ENCODE results near the gene ARPC1B. TPM values are rescaled to one million over a fixed set of nuclear protein-coding genes. Genes with fewer than 3 reads are reported as not detected.

Gene ARPC1B
- total and polyA plus RNA-seq, 9 of the 15 experiments (the other 6 are each of a cell fraction or from before 2014, with no cell fraction given) = 6.7 to 357 (median 211) TPM

DNA sequence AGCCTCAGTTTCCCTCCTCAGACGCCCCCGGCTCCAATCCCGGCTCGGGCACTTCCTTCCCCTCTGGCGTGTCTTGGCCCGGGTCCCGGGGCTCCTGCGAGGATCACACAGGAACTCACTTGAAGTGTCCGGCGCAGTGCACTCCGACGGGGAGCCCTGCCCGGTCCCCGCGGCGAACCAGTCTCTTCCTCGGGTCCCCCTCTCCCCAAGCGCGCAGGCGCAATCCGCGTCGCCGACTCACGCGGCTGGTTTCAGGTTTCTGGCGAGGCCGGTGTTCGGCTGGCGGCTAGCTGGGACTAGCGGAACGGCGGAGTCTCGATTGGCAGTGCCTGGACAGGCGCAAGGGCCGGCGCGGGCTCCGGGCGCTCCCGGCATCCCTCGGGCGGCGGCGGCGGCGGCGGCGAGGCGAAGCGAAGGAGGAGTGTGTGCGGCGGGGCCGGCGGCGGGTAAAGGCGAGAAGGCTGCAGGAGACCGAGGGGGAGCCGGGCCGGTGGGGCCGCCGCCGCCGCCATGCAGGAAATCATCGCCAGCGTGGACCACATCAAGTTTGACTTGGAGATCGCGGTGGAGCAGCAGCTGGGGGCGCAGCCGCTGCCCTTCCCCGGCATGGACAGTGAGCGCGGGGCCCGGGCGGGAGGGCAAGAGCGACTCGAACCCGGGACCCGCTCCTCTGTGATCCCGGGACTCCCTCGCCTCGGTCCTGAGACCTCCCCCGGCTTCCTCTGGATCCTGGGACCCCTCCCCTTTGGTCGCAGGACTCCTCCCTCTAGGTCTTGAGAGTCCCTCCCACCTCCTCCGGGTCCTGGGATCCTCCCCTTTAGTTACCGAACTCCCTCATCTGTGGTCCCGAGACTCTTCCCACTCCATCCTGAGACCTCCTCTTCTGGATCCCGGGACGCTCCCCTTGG, 64.3 kb downstream of the ARPC1B start, which contains the start of the genes CPSF4 and PTCD1 (continued):
- TF ChIP-seq, protein P1, sequence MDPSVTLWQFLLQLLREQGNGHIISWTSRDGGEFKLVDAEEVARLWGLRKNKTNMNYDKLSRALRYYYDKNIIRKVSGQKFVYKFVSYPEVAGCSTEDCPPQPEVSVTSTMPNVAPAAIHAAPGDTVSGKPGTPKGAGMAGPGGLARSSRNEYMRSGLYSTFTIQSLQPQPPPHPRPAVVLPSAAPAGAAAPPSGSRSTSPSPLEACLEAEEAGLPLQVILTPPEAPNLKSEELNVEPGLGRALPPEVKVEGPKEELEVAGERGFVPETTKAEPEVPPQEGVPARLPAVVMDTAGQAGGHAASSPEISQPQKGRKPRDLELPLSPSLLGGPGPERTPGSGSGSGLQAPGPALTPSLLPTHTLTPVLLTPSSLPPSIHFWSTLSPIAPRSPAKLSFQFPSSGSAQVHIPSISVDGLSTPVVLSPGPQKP (CRISPR knock-in tag; IDR thresholded peaks at IDR 0.05) = no peak
- TF ChIP-seq ZNF764 (CRISPR knock-in tag; IDR thresholded peaks at IDR 0.05; ENCODE audit: low read depth) (0 out of 2 replicates have a peak, but pooled peaks have one; percentile 45), GTF2F1 (IDR thresholded peaks at IDR 0.05; ENCODE audit: low read depth, low read length) (peak; percentile 47; the same call in 1 of the 2 replicates), POLR2G (IDR thresholded peaks at IDR 0.05; ENCODE audit: low read depth, low read length) (peak; percentile 97), JUN (IDR thresholded peaks at IDR 0.05; ENCODE audit: borderline replicate concordance, low read depth, low read length) (peak; percentile 67), JUN (CRISPR knock-in tag; IDR thresholded peaks at IDR 0.05; ENCODE audit: borderline replicate concordance) (no peak), SMAD1 (IDR thresholded peaks at IDR 0.05; ENCODE audit: low read depth, low read length, partially characterized antibody) (peak; percentile 70), IFI16 (CRISPR knock-in tag; IDR thresholded peaks at IDR 0.05) (no peak), HNRNPLL (IDR thresholded peaks at IDR 0.05; ENCODE audit: low read depth, low read length, poor library complexity, severe bottlenecking) (peak; percentile 75), YY1 (IDR thresholded peaks at IDR 0.05; ENCODE audit: borderline replicate concordance in 1 of 3, control insufficient read depth in 1 of 3, extremely low read depth in 1 of 3, insufficient read depth in 3 of 3, insufficient read length in 1 of 3, insufficient replicate concordance in 2 of 3, low read depth in 1 of 3, low read length in 2 of 3) (peak in 2 of 3 experiments; percentile 84 to 91), SUPT5H (IDR thresholded peaks at IDR 0.05) (peak; percentile 92), MAFG (tag; conservative IDR thresholded peaks at IDR 0.05) (no peak)
- TF ChIP-seq, protein P2, sequence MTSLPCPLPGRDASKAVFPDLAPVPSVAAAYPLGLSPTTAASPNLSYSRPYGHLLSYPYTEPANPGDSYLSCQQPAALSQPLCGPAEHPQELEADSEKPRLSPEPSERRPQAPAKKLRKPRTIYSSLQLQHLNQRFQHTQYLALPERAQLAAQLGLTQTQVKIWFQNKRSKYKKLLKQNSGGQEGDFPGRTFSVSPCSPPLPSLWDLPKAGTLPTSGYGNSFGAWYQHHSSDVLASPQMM (CRISPR knock-in tag; IDR thresholded peaks at IDR 0.05) = no peak
- TF ChIP-seq, protein P3, sequence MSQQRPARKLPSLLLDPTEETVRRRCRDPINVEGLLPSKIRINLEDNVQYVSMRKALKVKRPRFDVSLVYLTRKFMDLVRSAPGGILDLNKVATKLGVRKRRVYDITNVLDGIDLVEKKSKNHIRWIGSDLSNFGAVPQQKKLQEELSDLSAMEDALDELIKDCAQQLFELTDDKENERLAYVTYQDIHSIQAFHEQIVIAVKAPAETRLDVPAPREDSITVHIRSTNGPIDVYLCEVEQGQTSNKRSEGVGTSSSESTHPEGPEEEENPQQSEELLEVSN (IDR thresholded peaks at IDR 0.05; ENCODE audit: borderline replicate concordance in 1 of 2, extremely low read depth in 1 of 2, insufficient read depth in 1 of 2, insufficient read length in 1 of 2, low read depth in 1 of 2, low read length in 1 of 2, poor library complexity in 1 of 2, severe bottlenecking in 1 of 2) = peak; percentile 66 to 88
- TF ChIP-seq, protein P4, sequence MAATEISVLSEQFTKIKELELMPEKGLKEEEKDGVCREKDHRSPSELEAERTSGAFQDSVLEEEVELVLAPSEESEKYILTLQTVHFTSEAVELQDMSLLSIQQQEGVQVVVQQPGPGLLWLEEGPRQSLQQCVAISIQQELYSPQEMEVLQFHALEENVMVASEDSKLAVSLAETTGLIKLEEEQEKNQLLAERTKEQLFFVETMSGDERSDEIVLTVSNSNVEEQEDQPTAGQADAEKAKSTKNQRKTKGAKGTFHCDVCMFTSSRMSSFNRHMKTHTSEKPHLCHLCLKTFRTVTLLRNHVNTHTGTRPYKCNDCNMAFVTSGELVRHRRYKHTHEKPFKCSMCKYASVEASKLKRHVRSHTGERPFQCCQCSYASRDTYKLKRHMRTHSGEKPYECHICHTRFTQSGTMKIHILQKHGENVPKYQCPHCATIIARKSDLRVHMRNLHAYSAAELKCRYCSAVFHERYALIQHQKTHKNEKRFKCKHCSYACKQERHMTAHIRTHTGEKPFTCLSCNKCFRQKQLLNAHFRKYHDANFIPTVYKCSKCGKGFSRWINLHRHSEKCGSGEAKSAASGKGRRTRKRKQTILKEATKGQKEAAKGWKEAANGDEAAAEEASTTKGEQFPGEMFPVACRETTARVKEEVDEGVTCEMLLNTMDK (IDR thresholded peaks at IDR 0.05; ENCODE audit: borderline replicate concordance, insufficient read depth, low read depth, low read length, poor library complexity, severe bottlenecking) = no peak
- TF ChIP-seq, protein P5, sequence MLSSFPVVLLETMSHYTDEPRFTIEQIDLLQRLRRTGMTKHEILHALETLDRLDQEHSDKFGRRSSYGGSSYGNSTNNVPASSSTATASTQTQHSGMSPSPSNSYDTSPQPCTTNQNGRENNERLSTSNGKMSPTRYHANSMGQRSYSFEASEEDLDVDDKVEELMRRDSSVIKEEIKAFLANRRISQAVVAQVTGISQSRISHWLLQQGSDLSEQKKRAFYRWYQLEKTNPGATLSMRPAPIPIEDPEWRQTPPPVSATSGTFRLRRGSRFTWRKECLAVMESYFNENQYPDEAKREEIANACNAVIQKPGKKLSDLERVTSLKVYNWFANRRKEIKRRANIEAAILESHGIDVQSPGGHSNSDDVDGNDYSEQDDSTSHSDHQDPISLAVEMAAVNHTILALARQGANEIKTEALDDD (IDR thresholded peaks at IDR 0.05) = no peak
- TF ChIP-seq, protein P6, sequence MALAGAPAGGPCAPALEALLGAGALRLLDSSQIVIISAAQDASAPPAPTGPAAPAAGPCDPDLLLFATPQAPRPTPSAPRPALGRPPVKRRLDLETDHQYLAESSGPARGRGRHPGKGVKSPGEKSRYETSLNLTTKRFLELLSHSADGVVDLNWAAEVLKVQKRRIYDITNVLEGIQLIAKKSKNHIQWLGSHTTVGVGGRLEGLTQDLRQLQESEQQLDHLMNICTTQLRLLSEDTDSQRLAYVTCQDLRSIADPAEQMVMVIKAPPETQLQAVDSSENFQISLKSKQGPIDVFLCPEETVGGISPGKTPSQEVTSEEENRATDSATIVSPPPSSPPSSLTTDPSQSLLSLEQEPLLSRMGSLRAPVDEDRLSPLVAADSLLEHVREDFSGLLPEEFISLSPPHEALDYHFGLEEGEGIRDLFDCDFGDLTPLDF (CRISPR knock-in tag; IDR thresholded peaks at IDR 0.05) = peak; percentile 74; the same call in 1 of the 2 replicates

Measured in K562 (cell line).